H9 (cell line): ENCODE data around the gene MPZL1. TPM values are rescaled to one million over a fixed set of nuclear protein-coding genes. Genes with fewer than 3 reads are reported as not detected.

Experiments
- DNase-seq: peaks from one replicate; pipeline ENCODE4 v3.0.0-alpha.2; 2017
- H2AFZ ChIP-seq: one replicate; pipeline ENCODE4 v1.6.1; 2013; ENCODE audit warnings: mild to moderate bottlenecking, low read length, control low read depth, moderate library complexity
- H2AK5ac ChIP-seq: 2 replicates; pipeline ENCODE4 v1.6.1; 2013; ENCODE audit warnings: low read length, control low read depth, mixed read lengths; ENCODE audit not compliant: insufficient read length
- H2BK120ac ChIP-seq: one replicate; pipeline ENCODE4 v1.6.1; 2013; ENCODE audit warnings: low read depth, mild to moderate bottlenecking, low read length, control low read depth, inconsistent platforms; ENCODE audit not compliant: poor library complexity, severe bottlenecking
- H2BK12ac ChIP-seq: 2 replicates; pipeline ENCODE4 v1.6.1; 2013; ENCODE audit warnings: low read length, control low read depth, mixed read lengths, low read depth; ENCODE audit not compliant: insufficient read length
- H2BK15ac ChIP-seq: 2 replicates; pipeline ENCODE4 v1.6.1; 2013; ENCODE audit warnings: low read depth, low read length, control low read depth
- H2BK20ac ChIP-seq: one replicate; pipeline ENCODE4 v1.6.1; 2013; ENCODE audit warnings: low read depth, mild to moderate bottlenecking, low read length, control low read depth, inconsistent platforms; ENCODE audit not compliant: poor library complexity, severe bottlenecking
- H2BK5ac ChIP-seq: 2 replicates; pipeline ENCODE4 v1.6.1; 2013; ENCODE audit warnings: low read length, control low read depth, mixed read lengths; ENCODE audit not compliant: insufficient read length
- H3K14ac ChIP-seq: 2 replicates; pipeline ENCODE4 v1.6.1; 2013; ENCODE audit warnings: low read length, control low read depth; ENCODE audit not compliant: insufficient read depth
- H3K18ac ChIP-seq: 2 replicates; pipeline ENCODE4 v1.6.1; 2013; ENCODE audit warnings: low read depth, mild to moderate bottlenecking, mixed read lengths, low read length, control low read depth; ENCODE audit not compliant: insufficient read length
- H3K23ac ChIP-seq: 2 replicates; pipeline ENCODE4 v1.6.1; 2013; ENCODE audit warnings: low read length, control low read depth, mixed read lengths, low read depth; ENCODE audit not compliant: insufficient read length
- H3K23me2 ChIP-seq: 2 replicates; pipeline ENCODE4 v1.6.1; 2013; ENCODE audit warnings: low read depth, mild to moderate bottlenecking, mixed read lengths, low read length, control low read depth; ENCODE audit not compliant: insufficient read length, poor library complexity, severe bottlenecking
- H3K27ac ChIP-seq: 2 replicates; pipeline ENCODE4 v1.5.1; 2013; ENCODE audit warnings: low read length, control low read depth, mixed read lengths, low read depth; ENCODE audit not compliant: insufficient read length
- H3K27me3 ChIP-seq: 2 replicates; pipeline ENCODE4 v1.6.1; 2013; ENCODE audit warnings: low read length, control low read depth, inconsistent platforms; ENCODE audit not compliant: insufficient read depth
- H3K4ac ChIP-seq: 2 replicates; pipeline ENCODE4 v1.6.1; 2013; ENCODE audit warnings: low read depth, mild to moderate bottlenecking, control low read depth, inconsistent platforms, low read length, moderate library complexity
- H3K4me1 ChIP-seq: 2 replicates; pipeline ENCODE4 v1.6.1; 2013; ENCODE audit warnings: low read length, control low read depth, inconsistent platforms; ENCODE audit not compliant: insufficient read depth
- H3K4me2 ChIP-seq: 2 replicates; pipeline ENCODE4 v1.6.1; 2013; ENCODE audit warnings: low read length, control low read depth, mixed read lengths; ENCODE audit not compliant: insufficient read length, insufficient read depth
- H3K56ac ChIP-seq: 2 replicates; pipeline ENCODE4 v1.6.1; 2013; ENCODE audit warnings: low read depth, mild to moderate bottlenecking, mixed read lengths, low read length, control low read depth; ENCODE audit not compliant: insufficient read length
- H3K79me1 ChIP-seq: 2 replicates; pipeline ENCODE4 v1.6.1; 2013; ENCODE audit warnings: low read depth, mild to moderate bottlenecking, moderate library complexity, low read length, control low read depth, inconsistent platforms; ENCODE audit not compliant: insufficient read depth, poor library complexity, severe bottlenecking
- H3K79me2 ChIP-seq: 2 replicates; pipeline ENCODE4 v1.6.1; 2013; ENCODE audit warnings: low read length, control low read depth, inconsistent platforms; ENCODE audit not compliant: insufficient read depth
- H3K9ac ChIP-seq: 2 replicates; pipeline ENCODE4 v1.6.1; 2013; ENCODE audit warnings: low read length, control low read depth, mixed read lengths; ENCODE audit not compliant: insufficient read length; ENCODE audit errors: extremely low read depth
- H3K9me3 ChIP-seq: one replicate; pipeline ENCODE4 v1.6.1; 2013; ENCODE audit warnings: low read depth, low read length, inconsistent platforms; ENCODE audit not compliant: control insufficient read depth
- H3T11ph ChIP-seq: one replicate; pipeline ENCODE4 v1.6.1; 2013; ENCODE audit warnings: mild to moderate bottlenecking, low read length, control low read depth, inconsistent platforms
- H4K20me1 ChIP-seq: one replicate; pipeline ENCODE4 v1.6.1; 2013; ENCODE audit not compliant: control insufficient read depth, insufficient read length, insufficient read depth
- H4K5ac ChIP-seq: 2 replicates; pipeline ENCODE4 v1.6.1; 2013; ENCODE audit warnings: low read depth, mild to moderate bottlenecking, mixed read lengths, low read length, control low read depth; ENCODE audit not compliant: insufficient read length
- H4K8ac ChIP-seq: replicated peaks from 2 replicates; pipeline ENCODE4 v1.6.1; 2013; ENCODE audit warnings: low read length, control low read depth, mixed read lengths, low read depth; ENCODE audit not compliant: insufficient read length
- H4K91ac ChIP-seq: 2 replicates; pipeline ENCODE4 v1.6.1; 2013; ENCODE audit warnings: low read depth, mild to moderate bottlenecking, moderate library complexity, mixed read lengths, low read length, control low read depth; ENCODE audit not compliant: insufficient read length
- H3K27ac Mint-ChIP-seq, 3 experiments: 2 replicates in 2 of 3; 3 replicates in 1 of 3; pipeline ENCODE4 v1.8.0; 2020 to 2021; ENCODE audit warnings: mixed read lengths in 3 of 3, mild to moderate bottlenecking in 1 of 3, moderate library complexity in 1 of 3
- H3K27me3 Mint-ChIP-seq: 2 replicates; pipeline ENCODE4 v1.8.0; 2021; ENCODE audit warnings: low read depth, mild to moderate bottlenecking, moderate library complexity, mixed read lengths
- H3K36me3 Mint-ChIP-seq, 3 experiments: 2 replicates in 2 of 3; 3 replicates in 1 of 3; pipeline ENCODE4 v1.8.0; 2020 to 2021; ENCODE audit warnings: low read depth in 3 of 3, mixed read lengths in 3 of 3; ENCODE audit not compliant: insufficient read depth in 1 of 3
- H3K4me1 Mint-ChIP-seq, 2 experiments: 2 replicates each; pipeline ENCODE4 v1.8.0; 2020; ENCODE audit warnings: mixed read lengths in 2 of 2
- H3K4me3 Mint-ChIP-seq, 2 experiments: 2 replicates in 1 of 2; 3 replicates in 1 of 2; pipeline ENCODE4 v1.8.0; 2020 to 2021; ENCODE audit warnings: mild to moderate bottlenecking in 2 of 2, mixed read lengths in 2 of 2, moderate library complexity in 1 of 2
- H3K9me3 Mint-ChIP-seq, 2 experiments: 2 replicates in 1 of 2; 3 replicates in 1 of 2; pipeline ENCODE4 v1.8.0; 2020; ENCODE audit warnings: mild to moderate bottlenecking in 2 of 2, mixed read lengths in 2 of 2, moderate library complexity in 1 of 2
- WGBS: extraction: QIAGEN DNeasy Blood & Tissue Kit; methylation state at CpG from one replicate; pipeline ENCODE4 v1.1.7; 2013; ENCODE audit warnings: missing lambda C conversion rate, low lambda C conversion rate, mixed read lengths; ENCODE audit not compliant: insufficient read length; ENCODE audit errors: extremely low coverage; 5-methylcytosine and 5-hydroxymethylcytosine counted together
- total RNA-seq: library from RNA; stranded (reverse); gene quantifications from 2 replicates; pipeline ENCODE4 v1.2.1, GENCODE V29; 2021
- TF ChIP-seq, protein P1 (sequence below): fragments of 200-600 bp; sonication (generic); conservative IDR thresholded peaks from 3 replicates; pipeline ENCODE4 v1.8.0; 2021; ENCODE audit warnings: antibody characterized with exemption, mild to moderate bottlenecking

MPZL1 gene
- total RNA-seq, 1 experiment from 2014 or later = 60.7 TPM

DNA sequence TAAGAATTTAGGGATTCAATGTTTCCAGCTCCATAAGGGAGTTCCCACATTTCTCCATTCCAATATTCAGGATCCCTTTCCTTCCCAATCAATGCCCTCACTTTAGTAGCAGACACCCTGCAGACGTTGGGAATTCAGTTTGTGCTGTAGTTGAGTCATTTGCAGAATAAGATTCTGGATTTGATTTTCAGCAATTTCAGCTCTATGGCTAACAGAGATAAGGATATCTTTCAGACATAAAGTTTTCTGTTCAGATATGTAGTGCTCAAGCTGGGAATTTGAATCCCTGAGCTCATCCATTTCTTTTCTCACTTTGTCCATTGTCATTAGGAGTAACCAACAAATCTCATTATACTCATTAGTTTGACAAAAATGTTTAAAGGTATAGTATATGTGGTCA, 13.1 kb downstream of the MPZL1 start:
- no peak overlapping the region for H3K23ac ChIP-seq
- TF ChIP-seq, protein P1, sequence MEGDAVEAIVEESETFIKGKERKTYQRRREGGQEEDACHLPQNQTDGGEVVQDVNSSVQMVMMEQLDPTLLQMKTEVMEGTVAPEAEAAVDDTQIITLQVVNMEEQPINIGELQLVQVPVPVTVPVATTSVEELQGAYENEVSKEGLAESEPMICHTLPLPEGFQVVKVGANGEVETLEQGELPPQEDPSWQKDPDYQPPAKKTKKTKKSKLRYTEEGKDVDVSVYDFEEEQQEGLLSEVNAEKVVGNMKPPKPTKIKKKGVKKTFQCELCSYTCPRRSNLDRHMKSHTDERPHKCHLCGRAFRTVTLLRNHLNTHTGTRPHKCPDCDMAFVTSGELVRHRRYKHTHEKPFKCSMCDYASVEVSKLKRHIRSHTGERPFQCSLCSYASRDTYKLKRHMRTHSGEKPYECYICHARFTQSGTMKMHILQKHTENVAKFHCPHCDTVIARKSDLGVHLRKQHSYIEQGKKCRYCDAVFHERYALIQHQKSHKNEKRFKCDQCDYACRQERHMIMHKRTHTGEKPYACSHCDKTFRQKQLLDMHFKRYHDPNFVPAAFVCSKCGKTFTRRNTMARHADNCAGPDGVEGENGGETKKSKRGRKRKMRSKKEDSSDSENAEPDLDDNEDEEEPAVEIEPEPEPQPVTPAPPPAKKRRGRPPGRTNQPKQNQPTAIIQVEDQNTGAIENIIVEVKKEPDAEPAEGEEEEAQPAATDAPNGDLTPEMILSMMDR = no peak
- Mint-ChIP-seq H3K4me1 (peaks cover 6 to 12% of the 10 kb centered on the region in 2 experiments), H3K9me3 (peaks cover 4 to 5% of the 10 kb centered on the region in 2 experiments; a peak in 3 of 5 replicates), H3K36me3 (peaks cover 24 to 25% (median 25%) of the 10 kb centered on the region in 3 experiments), H3K27me3 (no peaks in the 10 kb centered on the region; the same call in 1 of the 2 replicates), H3K27ac (no peak overlapping the region), H3K4me3 (no peak overlapping the region)
- H2AK5ac ChIP-seq = no peak overlapping the region
- no peak overlapping the region for H2BK20ac ChIP-seq
- no peak overlapping the region for H3K4me2 ChIP-seq
- H2AFZ ChIP-seq = no peak overlapping the region
- no peak overlapping the region for H3K14ac ChIP-seq
- no peak overlapping the region for H4K5ac ChIP-seq
- DNase-seq = no peak
- no CpG with 5 or more reads among the region's 1 CpG for WGBS
- H2BK5ac ChIP-seq = no peak overlapping the region
- no peak overlapping the region for H3K4ac ChIP-seq
- no peak overlapping the region for H2BK12ac ChIP-seq
- H3K18ac ChIP-seq = no peak overlapping the region
- no peaks in the 10 kb centered on the region for H3K27me3 ChIP-seq
- no peaks in the 10 kb centered on the region for H3K23me2 ChIP-seq
- H4K20me1 ChIP-seq = no peaks in the 10 kb centered on the region
- no peak overlapping the region for H2BK15ac ChIP-seq
- H2BK120ac ChIP-seq = no peak overlapping the region
- no peak overlapping the region for H3K27ac ChIP-seq
- H4K91ac ChIP-seq = no peak overlapping the region
- no peak overlapping the region for H3K56ac ChIP-seq
- H4K8ac ChIP-seq = no peak overlapping the region
- H3K9me3 ChIP-seq = no peaks in the 10 kb centered on the region
- H3T11ph ChIP-seq = no peak overlapping the region
- no peaks in the 10 kb centered on the region for H3K79me1 ChIP-seq
- no peak overlapping the region for H3K9ac ChIP-seq
- peaks cover 10% of the 10 kb centered on the region; the same call in 1 of the 2 replicates for H3K79me2 ChIP-seq
- no peaks in the 10 kb centered on the region for H3K4me1 ChIP-seq
